Measurements from ENCODE around the gene PARS2. TPM values are rescaled to one million over a fixed set of nuclear protein-coding genes. Genes with fewer than 3 reads are reported as not detected.

PARS2 gene
- total RNA-seq, 2 experiments from 2014 or later = not detected

DNA sequence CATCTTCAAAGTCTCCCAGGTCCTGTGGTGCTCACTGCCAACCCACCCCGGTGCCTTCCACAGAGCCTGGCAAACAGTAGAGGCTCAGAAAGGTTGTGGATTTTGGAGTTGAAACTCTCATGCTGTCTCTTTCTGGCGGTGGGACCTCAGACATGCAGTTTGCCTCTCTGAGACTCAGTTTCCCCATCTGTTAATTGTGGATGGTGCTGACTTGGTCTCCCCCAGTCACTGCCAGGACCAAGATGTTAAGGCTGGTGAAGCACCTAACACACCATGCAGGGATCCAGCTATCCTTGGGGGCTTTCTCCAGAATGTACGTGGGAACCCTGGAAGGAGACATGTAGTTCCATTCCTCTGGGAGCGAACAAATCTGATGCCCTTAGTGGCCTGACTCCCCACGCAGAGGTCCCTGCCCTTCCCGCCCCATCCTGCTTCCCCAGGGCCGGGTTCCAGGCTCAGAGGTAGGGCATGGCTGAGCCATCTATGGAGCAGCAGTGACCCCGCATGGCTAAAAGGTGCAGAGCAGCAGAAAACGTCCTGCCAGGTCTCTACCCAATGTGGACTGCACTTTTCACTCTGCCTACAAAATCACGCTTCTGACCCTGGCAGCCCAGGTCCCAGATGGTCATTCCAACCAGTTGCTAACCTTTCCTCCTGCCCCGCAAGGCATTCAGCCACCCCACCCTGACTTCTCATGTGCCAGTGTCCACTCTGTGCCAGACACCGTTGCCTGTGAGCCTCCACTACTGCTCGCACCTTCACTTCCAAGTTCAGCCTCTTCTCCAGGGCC lies 46.0 kb upstream of the PARS2 start:
- Histone ChIP-seq H3K9me3 (ENCODE audit: control insufficient read depth in 1 of 2, insufficient read depth in 1 of 2, low read length in 2 of 2) (no peaks in the 10 kb centered on the region), H3K4me3 (ENCODE audit: low read length) (no peak overlapping the region), H3K4me1 (ENCODE audit: insufficient read depth, low read length) (peaks cover 21% of the 10 kb centered on the region), H3K36me3 (ENCODE audit: insufficient read depth, low read length) (no peaks in the 10 kb centered on the region), H3K27me3 (ENCODE audit: control insufficient read depth in 1 of 2, insufficient read depth in 2 of 2, low read length in 2 of 2) (no peaks in the 10 kb centered on the region), H3K27ac (ENCODE audit: low read depth in 1 of 2, low read length in 2 of 2) (no peak overlapping the region)
- ChIA-PET POLR2A (no interaction called here), CTCF (interaction anchor here (1.0 kb wide), 1 partner anchor 9 kb away, joined by 4 read pairs; the partner anchor contains the start of gene TTC22)
- Mint-ChIP-seq H3K4me3 (no peak overlapping the region), H3K27me3 (no peaks in the 10 kb centered on the region), H3K36me3 (ENCODE audit: low read depth) (no peaks in the 10 kb centered on the region), H3K4me1 (ENCODE audit: low read depth) (no peaks in the 10 kb centered on the region), H3K27ac (no peak overlapping the region), H3K9me3 (no peaks in the 10 kb centered on the region)
- intact Hi-C loops (cut with DNase I, micrococcal nuclease) = loop anchor here (1.0 to 10.0 kb wide), 8 partner anchors 138 to 1326 kb away; no protein-coding TSS in a partner anchor
- TF ChIP-seq, protein P1, sequence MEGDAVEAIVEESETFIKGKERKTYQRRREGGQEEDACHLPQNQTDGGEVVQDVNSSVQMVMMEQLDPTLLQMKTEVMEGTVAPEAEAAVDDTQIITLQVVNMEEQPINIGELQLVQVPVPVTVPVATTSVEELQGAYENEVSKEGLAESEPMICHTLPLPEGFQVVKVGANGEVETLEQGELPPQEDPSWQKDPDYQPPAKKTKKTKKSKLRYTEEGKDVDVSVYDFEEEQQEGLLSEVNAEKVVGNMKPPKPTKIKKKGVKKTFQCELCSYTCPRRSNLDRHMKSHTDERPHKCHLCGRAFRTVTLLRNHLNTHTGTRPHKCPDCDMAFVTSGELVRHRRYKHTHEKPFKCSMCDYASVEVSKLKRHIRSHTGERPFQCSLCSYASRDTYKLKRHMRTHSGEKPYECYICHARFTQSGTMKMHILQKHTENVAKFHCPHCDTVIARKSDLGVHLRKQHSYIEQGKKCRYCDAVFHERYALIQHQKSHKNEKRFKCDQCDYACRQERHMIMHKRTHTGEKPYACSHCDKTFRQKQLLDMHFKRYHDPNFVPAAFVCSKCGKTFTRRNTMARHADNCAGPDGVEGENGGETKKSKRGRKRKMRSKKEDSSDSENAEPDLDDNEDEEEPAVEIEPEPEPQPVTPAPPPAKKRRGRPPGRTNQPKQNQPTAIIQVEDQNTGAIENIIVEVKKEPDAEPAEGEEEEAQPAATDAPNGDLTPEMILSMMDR (IDR thresholded peaks at IDR 0.05) = peak; percentile 86
- DNase-seq (peak; percentile 37 to 77 (median 62)), ATAC-seq (ENCODE audit: poor library complexity) (peak; percentile 88)

DNA sequence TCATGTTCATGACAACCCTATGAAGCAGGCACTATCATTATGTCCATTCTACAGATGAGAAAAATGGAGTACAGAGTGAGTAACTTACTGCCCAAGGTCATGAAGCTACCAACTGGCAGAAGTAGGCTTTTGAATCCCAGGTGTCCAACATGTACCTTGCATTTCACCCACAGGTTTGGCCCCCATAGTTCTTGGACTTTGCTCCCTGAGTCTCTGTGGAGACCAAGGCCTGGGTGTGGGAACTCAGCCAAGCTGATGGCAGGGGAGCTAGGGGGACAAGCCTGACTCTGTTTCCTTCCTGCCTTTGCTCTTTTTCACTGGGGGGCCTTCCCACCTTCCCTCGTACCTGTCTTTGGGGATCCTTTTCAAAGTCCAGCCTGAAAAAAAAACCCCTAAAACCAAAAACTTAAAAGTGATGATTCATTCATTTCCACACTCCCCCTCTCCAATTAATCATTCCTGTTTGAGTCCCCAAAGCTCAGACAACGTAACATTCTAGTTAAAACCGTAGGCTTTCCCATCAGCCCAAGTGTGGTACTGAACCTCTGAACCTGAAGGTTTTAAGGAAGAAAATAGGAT lies 45.3 kb upstream of the PARS2 start:
- CTCF ChIA-PET = interaction anchor here (1.0 kb wide), 1 partner anchor 8 kb away, joined by 4 read pairs; the partner anchor contains the start of gene TTC22
- Mint-ChIP-seq H3K9me3 (no peaks in the 10 kb centered on the region), H3K4me3 (no peak overlapping the region), H3K36me3 (ENCODE audit: low read depth) (no peaks in the 10 kb centered on the region), H3K27me3 (no peaks in the 10 kb centered on the region), H3K4me1 (ENCODE audit: low read depth) (peaks cover 4% of the 10 kb centered on the region), H3K27ac (no peak overlapping the region)
- Histone ChIP-seq H3K27me3 (ENCODE audit: control insufficient read depth in 1 of 2, insufficient read depth in 2 of 2, low read length in 2 of 2) (no peaks in the 10 kb centered on the region), H3K4me1 (ENCODE audit: insufficient read depth, low read length) (peaks cover 29% of the 10 kb centered on the region), H3K9me3 (ENCODE audit: control insufficient read depth in 1 of 2, insufficient read depth in 1 of 2, low read length in 2 of 2) (no peaks in the 10 kb centered on the region), H3K36me3 (ENCODE audit: insufficient read depth, low read length) (no peaks in the 10 kb centered on the region), H3K27ac (ENCODE audit: low read depth in 1 of 2, low read length in 2 of 2) (no peak overlapping the region), H3K4me3 (ENCODE audit: low read length) (no peak overlapping the region)
- TF ChIP-seq, protein P1 (IDR thresholded peaks at IDR 0.05) = no peak
- POLR2A ChIA-PET = no interaction called here
- ATAC-seq (ENCODE audit: poor library complexity) = no peak
- DNase-seq = peak in 1 of 14 experiments; percentile 3
- intact Hi-C loops (cut with DNase I, micrococcal nuclease) = loop anchor here (1.0 to 10.0 kb wide), 8 partner anchors 137 to 1325 kb away; no protein-coding TSS in a partner anchor

DNA sequence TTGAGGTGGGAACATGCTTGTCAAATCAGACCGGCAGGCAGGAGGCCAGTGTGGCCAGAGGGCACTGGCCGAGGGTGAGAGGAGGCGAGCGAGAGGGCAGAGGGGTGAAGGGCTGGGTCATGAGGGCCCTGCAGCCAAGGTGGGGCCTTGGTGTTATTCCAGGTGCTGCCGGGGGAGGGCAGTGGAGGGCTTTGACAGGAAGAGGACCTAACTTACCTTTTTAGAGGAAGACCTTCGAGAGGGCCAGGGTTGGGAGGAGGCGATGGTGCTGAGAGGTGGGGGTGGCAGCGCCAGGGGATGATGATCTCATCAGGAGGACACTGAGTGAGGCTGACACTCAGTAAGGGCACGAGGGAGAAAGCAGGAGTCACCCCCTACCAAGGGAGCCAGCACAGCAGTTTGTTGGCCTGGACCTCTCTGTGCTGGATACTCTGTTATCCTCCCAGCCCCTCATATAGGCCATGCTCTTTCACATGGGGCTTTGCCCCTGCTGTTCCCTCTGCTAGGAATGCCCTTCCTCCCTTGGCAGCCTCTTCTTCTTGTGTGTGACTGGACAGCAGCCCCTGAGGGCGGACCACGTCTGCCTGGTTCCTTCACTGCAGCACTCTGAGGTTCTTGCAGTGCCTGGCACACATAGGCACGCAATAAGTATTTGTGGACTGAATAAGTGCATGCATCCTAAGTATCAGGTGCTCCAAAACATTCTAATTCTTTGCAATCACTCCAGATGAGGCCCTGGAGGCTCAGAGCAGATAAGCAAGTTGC lies 44.3 kb upstream of the PARS2 start:
- intact Hi-C loops (cut with DNase I, micrococcal nuclease) = no loop called here
- no peak for DNase-seq
- no peak overlapping the region for H3K27ac Mint-ChIP-seq
- Histone ChIP-seq H3K9me3 (ENCODE audit: control insufficient read depth in 1 of 2, insufficient read depth in 1 of 2, low read length in 2 of 2) (no peaks in the 10 kb centered on the region), H3K27me3 (ENCODE audit: control insufficient read depth in 1 of 2, insufficient read depth in 2 of 2, low read length in 2 of 2) (no peaks in the 10 kb centered on the region), H3K27ac (ENCODE audit: low read depth in 1 of 2, low read length in 2 of 2) (no peak overlapping the region), H3K4me3 (ENCODE audit: low read length) (no peak overlapping the region), H3K36me3 (ENCODE audit: insufficient read depth, low read length) (no peaks in the 10 kb centered on the region), H3K4me1 (ENCODE audit: insufficient read depth, low read length) (peaks cover 38% of the 10 kb centered on the region)
- peaks cover 13% of the 10 kb centered on the region for H3K4me1 Mint-ChIP-seq (ENCODE audit: low read depth)
- no peak overlapping the region for H3K4me3 Mint-ChIP-seq
- TF ChIP-seq, protein P1 (IDR thresholded peaks at IDR 0.05) = no peak
- no peaks in the 10 kb centered on the region for H3K36me3 Mint-ChIP-seq (ENCODE audit: low read depth)
- CTCF ChIA-PET = no interaction called here
- no peak for ATAC-seq (ENCODE audit: poor library complexity)
- H3K27me3 Mint-ChIP-seq = no peaks in the 10 kb centered on the region
- no peaks in the 10 kb centered on the region for H3K9me3 Mint-ChIP-seq
- POLR2A ChIA-PET = no interaction called here

All from CD4-positive, alpha-beta T cell (primary cell).